SK-N-SH treated with all-trans-retinoic acid at 6 μM for 48 hours (cell line): ENCODE results near the gene UGT1A8.

Experiments used
- ARNTL ChIP-seq: fragments of 450-650 bp; formaldehyde crosslinking; IDR thresholded peaks from 2 replicates; pipeline ENCODE4 v1.5.0; 2020; ENCODE audit warnings: low read depth, mild to moderate bottlenecking, moderate library complexity, borderline replicate concordance
- BACH2 ChIP-seq: fragments of 250-450 bp; sonication (Bioruptor Pico); IDR thresholded peaks from 2 replicates; pipeline ENCODE4 v1.9.0; 2021; ENCODE audit warnings: mild to moderate bottlenecking, borderline replicate concordance
- CREB5 ChIP-seq: fragments of 250-450 bp; sonication (Bioruptor Pico); IDR thresholded peaks from 2 replicates; pipeline ENCODE4 v1.5.1; 2020; ENCODE audit warnings: low read depth, mild to moderate bottlenecking, moderate library complexity
- CSDC2 ChIP-seq: fragments of 250-450 bp; sonication (Bioruptor Pico); IDR thresholded peaks from 2 replicates; pipeline ENCODE4 v1.5.0; 2020; ENCODE audit warnings: mild to moderate bottlenecking, moderate library complexity
- ISL1 ChIP-seq: fragments of 250-450 bp; sonication (Bioruptor Pico); IDR thresholded peaks from 2 replicates; pipeline ENCODE4 v2.1.2; 2022; ENCODE audit warnings: mild to moderate bottlenecking, moderate library complexity
- PATZ1 ChIP-seq: fragments of 250-450 bp; sonication (Bioruptor Pico); IDR thresholded peaks from 2 replicates; pipeline ENCODE4 v1.8.0; 2020; ENCODE audit warnings: mild to moderate bottlenecking, moderate library complexity, borderline replicate concordance
- PPARA ChIP-seq: fragments of 250-450 bp; sonication (Bioruptor Pico); IDR thresholded peaks from 2 replicates; pipeline ENCODE4 v1.5.0; 2020; ENCODE audit warnings: mild to moderate bottlenecking, borderline replicate concordance
- RARB ChIP-seq: fragments of 250-450 bp; sonication (Bioruptor Pico); IDR thresholded peaks from 2 replicates; pipeline ENCODE4 v1.8.0; 2021; ENCODE audit warnings: mild to moderate bottlenecking, moderate library complexity
- SNAI2 ChIP-seq: fragments of 250-450 bp; sonication (Bioruptor Pico); IDR thresholded peaks from 2 replicates; pipeline ENCODE4 v1.5.0; 2020; ENCODE audit warnings: mild to moderate bottlenecking, moderate library complexity
- TOX ChIP-seq: fragments of 250-450 bp; sonication (Bioruptor Pico); IDR thresholded peaks from 2 replicates; pipeline ENCODE4 v1.8.0; 2021; ENCODE audit warnings: mild to moderate bottlenecking, moderate library complexity, borderline replicate concordance
- ZC3H10 ChIP-seq: fragments of 250-450 bp; sonication (Bioruptor Pico); IDR thresholded peaks from 2 replicates; pipeline ENCODE4 v1.5.1; 2021; ENCODE audit warnings: mild to moderate bottlenecking, moderate library complexity
- ZFP30 ChIP-seq: fragments of 450-650 bp; formaldehyde crosslinking; IDR thresholded peaks from 2 replicates; pipeline ENCODE4 v1.5.0; 2022; ENCODE audit warnings: mild to moderate bottlenecking, moderate library complexity

DNA sequence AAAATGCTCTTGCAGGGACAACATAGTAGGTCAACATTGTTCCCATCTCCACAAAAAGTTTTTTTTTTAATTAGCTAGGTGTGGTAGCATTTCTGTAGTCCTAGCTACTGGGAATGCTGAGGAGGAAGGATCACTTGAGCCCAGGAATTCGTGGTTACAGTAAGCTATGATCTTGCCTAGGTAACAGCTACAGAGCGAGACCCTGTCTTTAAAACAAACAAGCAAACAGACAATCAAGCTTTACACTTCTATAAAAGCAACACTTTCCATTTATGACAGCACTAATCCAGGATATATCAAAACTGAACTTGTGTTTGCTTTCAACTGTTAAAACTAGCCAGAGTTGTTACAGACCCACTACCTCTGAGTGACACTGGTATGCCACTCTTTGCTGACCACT is 123.4 kb downstream of the UGT1A8 start:
- no peak for TF ChIP-seq ARNTL (CRISPR knock-in tag)
- no peak for TF ChIP-seq RARB (CRISPR knock-in tag)
- TF ChIP-seq PATZ1 (CRISPR knock-in tag), result no peak
- TF ChIP-seq PPARA (CRISPR knock-in tag), result no peak
- TF ChIP-seq ZFP30 (CRISPR knock-in tag), result no peak
- TF ChIP-seq TOX (CRISPR knock-in tag), result no peak
- TF ChIP-seq SNAI2 (CRISPR knock-in tag), result no peak
- TF ChIP-seq BACH2 (CRISPR knock-in tag), result no peak
- TF ChIP-seq CREB5 (CRISPR knock-in tag), result no peak
- TF ChIP-seq CSDC2 (CRISPR knock-in tag), result no peak
- TF ChIP-seq ZC3H10 (CRISPR knock-in tag), result no peak
- TF ChIP-seq ISL1 (CRISPR knock-in tag), result no peak
